Neuronal stem cell (in vitro differentiated cells): ENCODE results near the gene WDR33.

Source experiments
- DNase-seq: peaks from one replicate; pipeline ENCODE4 v3.0.0-alpha.2; 2013; ENCODE audit warnings: low spot score
- H2AFZ ChIP-seq: one replicate; pipeline ENCODE4 v1.6.1; 2013; ENCODE audit warnings: mild to moderate bottlenecking, low read length, inconsistent platforms
- H2AK5ac ChIP-seq: 2 replicates; pipeline ENCODE4 v1.6.1; 2013; ENCODE audit warnings: low read depth, mild to moderate bottlenecking, inconsistent platforms, low read length, moderate library complexity, mixed read lengths
- H2BK120ac ChIP-seq: 2 replicates; pipeline ENCODE4 v1.6.1; 2013; ENCODE audit warnings: low read depth, mild to moderate bottlenecking, inconsistent platforms, low read length, moderate library complexity, mixed read lengths
- H2BK12ac ChIP-seq: one replicate; pipeline ENCODE4 v1.6.1; 2013; ENCODE audit warnings: low read length, inconsistent platforms
- H2BK15ac ChIP-seq: 2 replicates; pipeline ENCODE4 v1.6.1; 2013; ENCODE audit warnings: mild to moderate bottlenecking, low read length, inconsistent platforms, mixed read lengths
- H2BK5ac ChIP-seq: one replicate; pipeline ENCODE4 v1.6.1; 2013; ENCODE audit warnings: inconsistent platforms, mild to moderate bottlenecking, low read length, moderate library complexity
- H3K14ac ChIP-seq: one replicate; pipeline ENCODE4 v1.6.1; 2013; ENCODE audit warnings: low read length, inconsistent platforms
- H3K18ac ChIP-seq: 2 replicates; pipeline ENCODE4 v1.6.1; 2013; ENCODE audit warnings: low read length, inconsistent platforms
- H3K23ac ChIP-seq: 2 replicates; pipeline ENCODE4 v1.6.1; 2013; ENCODE audit warnings: low read depth, mild to moderate bottlenecking, mixed read lengths, low read length, inconsistent platforms; ENCODE audit not compliant: poor library complexity
- H3K27ac ChIP-seq: replicated peaks from 3 replicates; pipeline ENCODE4 v1.5.1; 2013; ENCODE audit warnings: low read length, inconsistent platforms
- H3K27me3 ChIP-seq, 3 experiments: 2 replicates each; pipeline ENCODE4 v1.6.1; 2013; ENCODE audit warnings: low read length in 3 of 3, mild to moderate bottlenecking in 2 of 3, inconsistent platforms in 1 of 3, low read depth in 1 of 3, mixed read lengths in 1 of 3, moderate library complexity in 1 of 3; ENCODE audit not compliant: control insufficient read depth in 3 of 3, insufficient read depth in 3 of 3
- H3K36me3 ChIP-seq, 2 donors: replicated peaks in 1 of 2; 2 replicates each; pipeline ENCODE4 v1.6.1; 2013; ENCODE audit warnings: low read length in 2 of 2; ENCODE audit not compliant: control insufficient read depth in 2 of 2, insufficient read depth in 2 of 2
- H3K4ac ChIP-seq: 2 replicates; pipeline ENCODE4 v1.6.1; 2013; ENCODE audit warnings: inconsistent platforms, mild to moderate bottlenecking, low read length, moderate library complexity
- H3K4me1 ChIP-seq, 2 donors: 1 replicate in 1 of 2; 2 replicates in 1 of 2; pipeline ENCODE4 v1.6.1; 2013; ENCODE audit warnings: low read length in 2 of 2, low read depth in 1 of 2; ENCODE audit not compliant: control insufficient read depth in 2 of 2, insufficient read depth in 1 of 2
- H3K4me2 ChIP-seq: one replicate; pipeline ENCODE4 v1.6.1; 2013; ENCODE audit warnings: mild to moderate bottlenecking, low read length, inconsistent platforms; ENCODE audit not compliant: insufficient read depth, poor library complexity, severe bottlenecking
- H3K4me3 ChIP-seq, 2 donors: 2 replicates each; pipeline ENCODE4 v1.5.1; 2013; ENCODE audit warnings: low read length in 2 of 2, mild to moderate bottlenecking in 2 of 2, inconsistent platforms in 1 of 2, moderate library complexity in 1 of 2
- H3K79me1 ChIP-seq: one replicate; pipeline ENCODE4 v1.6.1; 2013; ENCODE audit warnings: low read depth, mild to moderate bottlenecking, inconsistent platforms, low read length, moderate library complexity
- H3K9ac ChIP-seq: one replicate; pipeline ENCODE4 v1.6.1; 2013; ENCODE audit warnings: mild to moderate bottlenecking, low read depth, low read length, inconsistent platforms; ENCODE audit not compliant: poor library complexity
- H3K9me3 ChIP-seq, 2 donors: replicated peaks in 1 of 2; 2 replicates each; pipeline versions ENCODE3 to v1.6.1; 2013; ENCODE audit warnings: low read length in 2 of 2, mild to moderate bottlenecking in 2 of 2, inconsistent platforms in 1 of 2, low read depth in 1 of 2, mixed read lengths in 1 of 2, moderate library complexity in 1 of 2; ENCODE audit not compliant: control insufficient read depth in 2 of 2, insufficient read depth in 1 of 2
- H4K8ac ChIP-seq: one replicate; pipeline ENCODE4 v1.6.1; 2013; ENCODE audit warnings: low read depth, mild to moderate bottlenecking, inconsistent platforms, low read length, moderate library complexity
- H4K91ac ChIP-seq: one replicate; pipeline ENCODE4 v1.6.1; 2013; ENCODE audit warnings: low read length, low read depth, mild to moderate bottlenecking, inconsistent platforms; ENCODE audit not compliant: poor library complexity
- WGBS, 2 donors: extraction: QIAGEN DNeasy Blood & Tissue Kit; methylation state at CpG; one replicate each; pipeline ENCODE4 v1.1.7; 2013; ENCODE audit warnings: missing lambda C conversion rate in 2 of 2, mixed read lengths in 1 of 2; ENCODE audit not compliant: insufficient read length in 2 of 2, insufficient replicate concordance in 1 of 2; ENCODE audit errors: extremely low coverage in 2 of 2; 5-methylcytosine and 5-hydroxymethylcytosine counted together

The WDR33 gene

GRCh38 chr2:127695491-127696472, 115.2 kb downstream of the WDR33 start:
- H3K4ac ChIP-seq, result no peak overlapping the region
- no peak overlapping the region for H4K8ac ChIP-seq
- no peak overlapping the region for H3K27ac ChIP-seq
- no peaks in the 10 kb centered on the region for H3K79me1 ChIP-seq
- peak overlapping the region; percentile 89 for H3K4me2 ChIP-seq
- H3K36me3 ChIP-seq, result no peaks in the 10 kb centered on the region
- H4K91ac ChIP-seq, result no peak overlapping the region
- peak overlapping the region; percentile 63 for H3K14ac ChIP-seq
- H3K18ac ChIP-seq, result peak overlapping the region; percentile 91
- peaks cover 6% of the 10 kb centered on the region in 2 donors for H3K4me1 ChIP-seq
- H2AK5ac ChIP-seq, result peak overlapping the region; percentile 93
- no peak overlapping the region for H2BK5ac ChIP-seq
- no CpG with 5 or more reads among the region's 52 CpGs for WGBS, 2 donors
- no peak overlapping the region for H2BK120ac ChIP-seq
- H3K4me3 ChIP-seq, result peak overlapping the region in 1 of 2 donors; percentile 72
- peak overlapping the region; percentile 17 for H3K9ac ChIP-seq
- DNase-seq, result no peak
- H3K9me3 ChIP-seq, result peaks cover under 1 to 2% of the 10 kb centered on the region in 2 donors
- H3K23ac ChIP-seq, result peak overlapping the region; percentile 73
- H2BK12ac ChIP-seq, result peak overlapping the region; percentile 58
- H3K27me3 ChIP-seq, result no peaks in the 10 kb centered on the region
- H2BK15ac ChIP-seq, result peak overlapping the region; percentile 16
- H2AFZ ChIP-seq, result no peak overlapping the region

GRCh38 chr2:127694986-127695385, 116.0 kb downstream of the WDR33 start:
- DNase-seq, result no peak

GRCh38 chr2:127690696-127691095, 120.3 kb downstream of the WDR33 start:
- H3K9me3 ChIP-seq, result peaks cover 8 to 10% of the 10 kb centered on the region in 2 donors
- no peak overlapping the region for H4K91ac ChIP-seq
- H2BK12ac ChIP-seq, result no peak overlapping the region
- H3K23ac ChIP-seq, result no peak overlapping the region
- H2BK15ac ChIP-seq, result no peak overlapping the region
- H3K4me2 ChIP-seq, result no peak overlapping the region
- peaks cover 0 to 3% of the 10 kb centered on the region in 2 donors for H3K4me1 ChIP-seq
- no peak overlapping the region for H2BK5ac ChIP-seq
- DNase-seq, result no peak
- no peak overlapping the region for H4K8ac ChIP-seq
- no peak overlapping the region for H2AK5ac ChIP-seq
- no peak overlapping the region for H3K18ac ChIP-seq
- no peak overlapping the region for H2AFZ ChIP-seq
- H3K27me3 ChIP-seq, result no peaks in the 10 kb centered on the region
- no peak overlapping the region for H3K9ac ChIP-seq
- H3K14ac ChIP-seq, result no peak overlapping the region
- H3K4me3 ChIP-seq, result no peak overlapping the region
- H3K79me1 ChIP-seq, result no peaks in the 10 kb centered on the region
- H3K27ac ChIP-seq, result no peak overlapping the region
- H3K4ac ChIP-seq, result no peak overlapping the region
- H2BK120ac ChIP-seq, result no peak overlapping the region
- no CpG with 5 or more reads among the region's 2 CpGs for WGBS, 2 donors
- no peaks in the 10 kb centered on the region for H3K36me3 ChIP-seq

More at GRCh38 chr2:127694986-127695385, 116.0 kb downstream of the WDR33 start:
- Histone ChIP-seq H3K27ac (no peak overlapping the region), H2BK15ac (no peak overlapping the region), H3K9ac (no peak overlapping the region), H2AFZ (no peak overlapping the region), H3K23ac (no peak overlapping the region), H3K27me3 (no peaks in the 10 kb centered on the region), H3K4me1 (peaks cover 0 to 1% of the 10 kb centered on the region in 2 donors), H4K8ac (no peak overlapping the region), H3K36me3 (no peaks in the 10 kb centered on the region), H2BK12ac (no peak overlapping the region), H3K79me1 (no peaks in the 10 kb centered on the region), H4K91ac (no peak overlapping the region), H3K18ac (no peak overlapping the region), H3K4me3 (no peak overlapping the region), H3K14ac (no peak overlapping the region), H3K9me3 (peaks cover 8% of the 10 kb centered on the region in 2 donors), H2AK5ac (no peak overlapping the region), H2BK5ac (no peak overlapping the region), H3K4ac (no peak overlapping the region), H2BK120ac (no peak overlapping the region), H3K4me2 (no peak overlapping the region)
- WGBS, 2 donors, result no CpG with 5 or more reads among the region's 9 CpGs

GRCh38 chr2:127688405-127688804, 122.6 kb downstream of the WDR33 start:
- peaks cover 0 to 5% (median 0%) of the 10 kb centered on the region in 3 experiments for H3K27me3 ChIP-seq
- no peak overlapping the region for H3K23ac ChIP-seq
- H3K4me1 ChIP-seq, result peaks cover 3 to 8% of the 10 kb centered on the region in 2 donors
- DNase-seq, result no peak
- H2BK15ac ChIP-seq, result no peak overlapping the region
- no peak overlapping the region for H3K4me3 ChIP-seq
- H3K27ac ChIP-seq, result no peak overlapping the region
- H3K4me2 ChIP-seq, result no peak overlapping the region
- no peak overlapping the region for H3K14ac ChIP-seq
- no peaks in the 10 kb centered on the region for H3K79me1 ChIP-seq
- no peak overlapping the region for H3K18ac ChIP-seq
- H2AK5ac ChIP-seq, result no peak overlapping the region
- H4K8ac ChIP-seq, result no peak overlapping the region
- no peak overlapping the region for H2AFZ ChIP-seq
- H3K36me3 ChIP-seq, result no peaks in the 10 kb centered on the region
- H4K91ac ChIP-seq, result no peak overlapping the region
- WGBS, 2 donors, result no CpG with 5 or more reads among the region's 1 CpG
- H2BK5ac ChIP-seq, result no peak overlapping the region
- H2BK12ac ChIP-seq, result no peak overlapping the region
- no peak overlapping the region for H3K9ac ChIP-seq
- no peak overlapping the region for H2BK120ac ChIP-seq
- H3K4ac ChIP-seq, result no peak overlapping the region
- peaks cover 8 to 10% of the 10 kb centered on the region in 2 donors for H3K9me3 ChIP-seq
